ENCODE data around the gene RPS6KL1.

The RPS6KL1 gene, protein sequence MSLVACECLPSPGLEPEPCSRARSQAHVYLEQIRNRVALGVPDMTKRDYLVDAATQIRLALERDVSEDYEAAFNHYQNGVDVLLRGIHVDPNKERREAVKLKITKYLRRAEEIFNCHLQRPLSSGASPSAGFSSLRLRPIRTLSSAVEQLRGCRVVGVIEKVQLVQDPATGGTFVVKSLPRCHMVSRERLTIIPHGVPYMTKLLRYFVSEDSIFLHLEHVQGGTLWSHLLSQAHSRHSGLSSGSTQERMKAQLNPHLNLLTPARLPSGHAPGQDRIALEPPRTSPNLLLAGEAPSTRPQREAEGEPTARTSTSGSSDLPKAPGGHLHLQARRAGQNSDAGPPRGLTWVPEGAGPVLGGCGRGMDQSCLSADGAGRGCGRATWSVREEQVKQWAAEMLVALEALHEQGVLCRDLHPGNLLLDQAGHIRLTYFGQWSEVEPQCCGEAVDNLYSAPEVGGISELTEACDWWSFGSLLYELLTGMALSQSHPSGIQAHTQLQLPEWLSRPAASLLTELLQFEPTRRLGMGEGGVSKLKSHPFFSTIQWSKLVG

GRCh38 chr14:74922752-74923401, at the start of gene RPS6KL1:
Gene RPS6KL1 (minus strand): TSS chr14:74923260. CDS start chr14:74921541, 1,719 bp downstream.
- H3K4me3 ChIP-seq = peak within 1 kb of the TSS; percentile 25 to 46 (median 38)
- H3K27ac ChIP-seq = peak within 1 kb of the TSS in 6 of 21 experiments; percentile 20 to 78 (median 58)

DNA sequence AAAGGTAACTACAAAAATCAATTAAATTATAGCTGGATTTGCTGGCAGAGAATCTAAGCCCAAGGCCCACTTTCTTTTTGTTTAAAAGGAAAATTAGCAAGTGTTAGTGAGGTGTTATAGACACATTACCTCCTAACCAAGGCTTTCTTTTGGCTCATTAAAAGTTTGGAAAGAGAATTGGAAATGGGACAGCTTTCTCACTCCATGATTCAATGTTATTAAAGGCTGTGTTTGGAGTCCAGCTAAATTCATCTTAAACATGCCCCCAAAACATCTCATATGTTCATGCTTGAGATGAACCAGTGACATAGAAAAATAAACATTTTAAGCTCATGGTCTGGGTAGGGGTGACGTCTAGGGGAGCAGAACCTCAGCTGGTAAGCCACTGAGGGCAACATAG, 45.8 kb upstream of the RPS6KL1 start:
- H3K4me3 ChIP-seq = no peak overlapping the region

GRCh38 chr14:74965486-74966153, 42.6 kb upstream of the RPS6KL1 start:
- no peak overlapping the region for H3K4me3 ChIP-seq
- H3K27ac ChIP-seq = peak overlapping the region in 5 of 21 experiments; percentile 5 to 56 (median 30)

More for the DNA sequence above, 45.8 kb upstream of the RPS6KL1 start:
- no peak overlapping the region for H3K27ac ChIP-seq

- Histone ChIP-seq H3K27ac (peak overlapping the region in 5 of 21 experiments; percentile 3 to 56 (median 30)), H3K4me3 (no peak overlapping the region)
Observed at GRCh38 chr14:74964787-74965485, 41.9 kb upstream of the RPS6KL1 start.

DNA sequence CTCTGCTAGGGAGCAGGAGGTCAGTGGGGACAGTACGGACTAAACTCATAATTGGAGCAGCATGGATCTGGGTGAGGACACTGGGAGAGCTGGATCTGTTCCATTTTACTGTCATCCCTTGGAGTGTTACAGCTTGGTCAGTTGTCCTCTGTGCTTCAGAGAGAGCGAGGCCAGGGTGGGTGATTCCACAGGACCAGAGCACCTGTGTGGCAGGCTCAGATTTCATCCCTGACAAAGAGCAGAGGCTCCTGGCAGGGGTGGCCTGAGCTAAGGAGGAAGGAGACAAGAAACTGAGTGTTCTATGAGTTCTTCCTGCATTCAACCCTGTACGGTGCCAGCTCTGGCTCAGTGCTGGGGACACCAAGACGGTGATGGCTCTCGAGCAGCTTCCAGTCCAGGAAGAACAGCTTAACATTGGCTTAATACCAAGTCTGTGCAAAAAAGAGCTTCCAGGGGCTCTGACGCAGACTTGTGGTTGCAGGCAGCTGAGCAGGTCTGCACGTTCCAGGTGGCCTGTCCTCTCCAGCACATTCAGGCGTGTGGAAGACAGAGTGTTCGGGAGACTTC, 40.7 kb upstream of the RPS6KL1 start:
- no peak overlapping the region for H3K4me3 ChIP-seq
- H3K27ac ChIP-seq = no peak overlapping the region

DNA sequence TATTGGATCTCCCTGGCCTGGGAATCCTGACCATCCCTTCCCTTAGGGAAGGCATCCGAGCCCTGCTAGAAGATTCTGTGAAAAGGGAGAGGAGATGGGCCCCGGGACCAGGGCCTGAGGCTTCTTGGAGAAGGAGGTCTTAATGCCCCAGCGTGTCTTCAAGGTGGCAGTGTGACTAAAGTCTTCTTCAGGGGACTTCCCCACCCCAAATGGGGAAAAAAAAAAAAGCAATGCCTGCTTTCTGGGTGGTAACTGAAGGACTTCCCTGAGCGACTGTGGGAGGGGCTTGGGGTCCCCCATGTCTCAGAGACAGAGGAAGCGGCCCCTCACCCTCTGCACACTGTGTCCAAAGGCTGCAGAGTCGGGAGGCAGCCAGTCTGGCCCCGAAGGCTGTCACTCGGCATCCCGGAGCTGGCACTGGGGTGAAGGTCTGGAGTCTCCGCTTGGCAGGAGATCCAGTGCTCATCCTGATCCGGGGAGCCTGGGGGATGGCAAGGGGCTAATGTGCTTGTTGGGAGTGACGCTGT, 40.2 kb upstream of the RPS6KL1 start:
- Histone ChIP-seq H3K27ac (no peak overlapping the region), H3K4me3 (no peak overlapping the region)

- Histone ChIP-seq H3K4me3 (no peak overlapping the region), H3K27ac (no peak overlapping the region)
Observed at GRCh38 chr14:74962493-74962892, 39.4 kb upstream of the RPS6KL1 start.

GRCh38 chr14:74962046-74962445, 39.0 kb upstream of the RPS6KL1 start:
- no peak overlapping the region for H3K27ac ChIP-seq

DNA sequence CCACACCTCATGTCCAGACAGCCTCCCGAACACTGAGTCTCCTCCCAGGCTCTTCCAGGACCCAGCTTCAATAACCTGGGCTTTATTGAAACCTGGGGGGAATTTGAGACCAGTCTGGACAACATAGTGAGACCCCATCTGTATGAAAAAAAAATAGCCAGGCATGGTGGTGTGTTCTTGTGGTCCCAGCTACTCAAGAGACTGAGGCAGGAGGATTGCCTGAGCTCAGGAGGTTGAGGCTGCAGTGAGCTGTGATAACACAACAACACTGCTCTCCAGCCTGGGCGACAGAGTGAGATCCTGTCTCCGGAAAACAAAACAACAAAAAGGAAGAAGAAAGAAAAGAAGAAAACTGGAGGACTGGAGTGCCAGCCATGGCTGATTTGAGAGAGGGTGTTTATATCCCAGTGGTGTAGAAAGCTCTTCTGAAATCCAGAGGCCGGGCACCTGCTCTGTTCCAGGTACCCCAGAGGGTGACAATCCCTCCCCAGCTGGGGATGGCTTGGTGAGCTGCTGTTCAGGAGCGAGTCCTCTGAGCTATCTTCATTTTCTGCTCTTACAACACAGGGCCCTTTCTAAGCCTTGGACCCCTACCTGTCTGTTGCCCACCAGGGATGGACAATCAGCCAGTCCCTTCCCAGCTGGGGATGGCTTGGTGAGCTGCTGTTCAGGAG, 38.3 kb upstream of the RPS6KL1 start:
- Histone ChIP-seq H3K4me3 (no peak overlapping the region), H3K27ac (no peak overlapping the region)

More at GRCh38 chr14:74962046-74962445, 39.0 kb upstream of the RPS6KL1 start:
- no peak overlapping the region for H3K4me3 ChIP-seq

- Histone ChIP-seq H3K4me3 (no peak overlapping the region), H3K27ac (no peak overlapping the region)
Observed at GRCh38 chr14:74960736-74961135, 37.7 kb upstream of the RPS6KL1 start.

DNA sequence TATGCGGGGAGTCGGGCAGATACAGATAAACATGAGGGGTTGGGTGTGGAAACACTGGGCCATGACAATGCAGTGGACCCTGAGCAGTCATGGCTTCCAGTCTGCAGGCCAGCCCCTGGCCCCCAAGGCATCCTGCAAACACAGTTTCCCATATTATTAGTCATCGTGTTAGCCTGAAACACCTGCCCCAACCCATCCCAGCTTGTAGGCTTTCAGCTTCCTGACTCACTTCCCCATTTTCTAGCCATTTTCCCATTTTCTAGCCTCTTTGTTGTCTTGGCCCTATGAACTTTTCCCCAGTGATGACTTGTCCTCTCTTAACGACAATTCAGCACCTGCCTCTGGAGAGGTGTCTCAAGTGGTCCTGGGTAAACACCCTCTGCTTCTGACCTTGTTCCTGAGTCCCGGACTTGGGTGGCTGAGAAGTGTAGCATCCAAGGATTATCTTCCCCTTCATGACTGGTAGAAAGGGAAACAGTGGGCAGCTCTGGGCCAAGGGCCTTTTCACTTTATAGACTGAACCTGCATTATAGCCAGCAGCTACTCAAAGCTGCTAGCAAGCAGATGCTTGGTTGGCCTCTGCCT, 36.6 kb upstream of the RPS6KL1 start:
- Histone ChIP-seq H3K4me3 (no peak overlapping the region), H3K27ac (no peak overlapping the region)

GRCh38 chr14:74956280-74957072, 33.4 kb upstream of the RPS6KL1 start:
- Histone ChIP-seq H3K27ac (no peak overlapping the region), H3K4me3 (no peak overlapping the region)

DNA sequence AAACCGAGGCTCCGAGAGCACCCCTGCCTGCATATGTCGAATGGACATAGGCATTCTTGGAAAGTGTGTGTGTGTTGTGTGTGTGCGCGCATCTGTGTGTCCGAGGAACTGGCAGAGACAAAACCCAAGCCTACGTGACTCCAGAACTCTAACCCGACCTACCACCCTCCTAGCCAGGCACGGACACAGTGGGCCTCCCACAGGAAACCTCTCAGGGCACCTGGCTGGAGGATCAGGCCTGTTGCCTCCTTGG, 32.9 kb upstream of the RPS6KL1 start:
- H3K27ac ChIP-seq = peak overlapping the region in 4 of 21 experiments; percentile 34 to 78 (median 48)
- H3K4me3 ChIP-seq = peak overlapping the region in 6 of 7 experiments; percentile 46 to 59 (median 48)

DNA sequence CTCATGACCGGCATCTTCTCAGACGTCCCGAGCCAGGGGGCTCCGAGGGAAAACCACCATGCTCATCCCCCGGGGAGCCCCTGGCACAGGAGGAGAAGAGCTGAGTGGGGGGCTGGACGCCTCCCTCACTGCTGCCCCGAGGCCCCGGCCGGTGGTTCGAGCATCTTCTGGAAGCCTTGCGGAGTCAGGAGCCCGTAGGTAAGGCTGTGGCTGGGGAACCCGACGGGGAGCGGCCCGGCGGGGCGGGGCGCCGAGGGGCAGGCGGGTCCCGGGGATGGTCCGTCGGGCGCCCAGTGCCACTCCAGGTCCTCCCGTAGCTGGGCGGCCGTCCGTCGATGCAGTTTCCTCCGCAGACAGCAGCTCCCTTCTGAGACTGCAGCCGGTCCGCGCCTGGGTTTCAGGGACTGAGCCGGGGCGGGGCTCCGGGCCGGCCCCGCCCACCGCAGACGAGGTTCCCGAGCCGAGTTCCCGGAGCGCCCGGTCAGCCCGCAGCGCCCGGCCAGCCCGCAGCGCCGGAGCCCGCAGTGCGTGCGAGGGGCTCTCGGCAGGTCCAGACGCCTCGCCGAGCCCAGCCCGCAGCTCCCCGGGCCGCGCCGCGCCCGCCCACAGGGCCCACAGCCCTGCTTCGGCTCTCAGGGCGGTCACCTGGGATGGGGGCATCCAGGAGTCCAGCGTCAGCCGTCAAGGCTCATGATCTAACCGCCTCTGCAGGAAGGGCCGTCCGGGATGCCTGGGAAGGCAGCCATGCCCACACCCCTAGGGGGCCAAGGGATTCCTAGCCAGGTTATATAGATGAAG, 32.4 kb upstream of the RPS6KL1 start, which contains the start of gene PGF:
Gene PGF, minus strand, starts transcription at position 369 of the 798 bp plus-strand sequence. Its CDS starts 355 bp downstream, at position 14.
- peak within 1 kb of the TSS in 19 of 21 experiments; percentile 13 to 78 (median 45) for H3K27ac ChIP-seq
- H3K4me3 ChIP-seq = peak within 1 kb of the TSS; percentile 38 to 59 (median 47)

DNA sequence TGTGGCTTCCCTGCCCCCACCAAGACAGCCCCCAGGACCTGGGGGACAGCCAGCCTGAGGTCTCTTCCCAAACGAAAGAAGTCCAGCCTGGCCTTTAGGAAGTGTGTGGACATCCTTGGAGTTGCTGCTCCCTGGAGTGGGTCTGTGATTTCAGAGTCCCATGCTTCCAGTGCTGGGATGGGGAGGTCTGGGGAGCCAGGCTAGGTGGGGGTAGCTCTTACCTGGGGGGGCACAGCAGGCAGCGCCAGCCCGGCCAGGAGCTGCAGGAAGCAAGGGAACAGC, 31.8 kb upstream of the RPS6KL1 start:
- Histone ChIP-seq H3K4me3 (peak overlapping the region; percentile 38 to 59 (median 47)), H3K27ac (peak overlapping the region in 19 of 21 experiments; percentile 13 to 78 (median 45))

- H3K27ac ChIP-seq = peak overlapping the region in 19 of 21 experiments; percentile 13 to 78 (median 45)
- H3K4me3 ChIP-seq = peak overlapping the region; percentile 38 to 59 (median 47)
Observed at GRCh38 chr14:74954232-74954946, 31.3 kb upstream of the RPS6KL1 start.

Measured in skin epidermis (tissue), 12 donors.